MM.1S (cell line): ENCODE measurements around the gene BIRC5.
"Not testable (repeated sequence)": the region's sequence is repeated elsewhere in the genome, so short reads cannot be mapped to it uniquely, and the experiment has no call there.

ENCODE experiments used
- DNase-seq: peaks from one replicate; pipeline ENCODE4 v3.0.0-alpha.2; 2015
- H2AFZ ChIP-seq: fragments of 300-600 bp; sonication (generic); 2 replicates; pipeline ENCODE4 v1.6.0; 2016; ENCODE audit warnings: antibody characterized with exemption, low read length
- H3F3A ChIP-seq: fragments of 300-600 bp; sonication (generic); 2 replicates; pipeline ENCODE4 v1.6.1; 2016; ENCODE audit warnings: mild to moderate bottlenecking, antibody characterized with exemption, low read length, moderate library complexity, mixed read lengths; ENCODE audit not compliant: insufficient read depth
- H3K27ac ChIP-seq: fragments of 300-600 bp; sonication (generic); 2 replicates; pipeline ENCODE4 v1.5.1; 2016; ENCODE audit warnings: mild to moderate bottlenecking, low read length
- H3K27me3 ChIP-seq: fragments of 300-600 bp; sonication (generic); replicated peaks from 2 replicates; pipeline ENCODE4 v1.6.0; 2016; ENCODE audit warnings: low read length; ENCODE audit not compliant: insufficient read depth
- H3K36me3 ChIP-seq: fragments of 300-600 bp; sonication (generic); replicated peaks from 2 replicates; pipeline ENCODE4 v1.6.1; 2016; ENCODE audit warnings: mild to moderate bottlenecking, low read length, mixed read lengths; ENCODE audit not compliant: insufficient read depth
- H3K4me1 ChIP-seq: fragments of 300-600 bp; sonication (generic); 2 replicates; pipeline ENCODE4 v1.6.1; 2016; ENCODE audit warnings: low read length, mixed read lengths
- H3K4me2 ChIP-seq: fragments of 300-600 bp; sonication (generic); 2 replicates; pipeline ENCODE4 v1.6.0; 2016; ENCODE audit warnings: low read depth, low read length
- H3K4me3 ChIP-seq: fragments of 300-600 bp; sonication (generic); 2 replicates; pipeline ENCODE4 v1.5.1; 2016; ENCODE audit warnings: low read length, mixed read lengths
- H3K79me2 ChIP-seq: fragments of 300-600 bp; sonication (generic); 2 replicates; pipeline ENCODE4 v1.6.1; 2016; ENCODE audit warnings: mixed run types, low read length, mixed read lengths
- H3K9ac ChIP-seq: fragments of 300-600 bp; sonication (generic); 2 replicates; pipeline ENCODE4 v1.6.1; 2016; ENCODE audit warnings: low read length, mixed read lengths
- H3K9me2 ChIP-seq: fragments of 300-600 bp; sonication (generic); replicated peaks from 2 replicates; pipeline ENCODE4 v1.6.1; 2016; ENCODE audit warnings: mild to moderate bottlenecking, low read length, mixed read lengths; ENCODE audit not compliant: insufficient read depth
- H3K9me3 ChIP-seq: fragments of 300-600 bp; sonication (generic); replicated peaks from 2 replicates; pipeline ENCODE4 v1.6.1; 2016; ENCODE audit warnings: mild to moderate bottlenecking, low read length, mixed read lengths; ENCODE audit not compliant: insufficient read depth
- H4K20me1 ChIP-seq: fragments of 300-600 bp; sonication (generic); 2 replicates; pipeline ENCODE4 v1.6.1; 2016; ENCODE audit warnings: mild to moderate bottlenecking, low read length, moderate library complexity, mixed read lengths; ENCODE audit not compliant: insufficient read depth
- CTCF ChIP-seq: fragments of 300-600 bp; sonication (generic); IDR thresholded peaks from 2 replicates; pipeline ENCODE4 v1.5.1; 2016; ENCODE audit warnings: antibody characterized with exemption, low read length, mixed read lengths
- EZH2 ChIP-seq: fragments of 300-600 bp; sonication (generic); optimal IDR thresholded peaks from 2 replicates; pipeline ENCODE3; 2017; ENCODE audit warnings: low read depth, mild to moderate bottlenecking, antibody characterized with exemption, low read length, mixed read lengths
- EZH2phosphoT487 ChIP-seq: fragments of 300-600 bp; sonication (generic); IDR thresholded peaks from 2 replicates; pipeline ENCODE4 v1.6.1; 2018; ENCODE audit warnings: antibody characterized with exemption, low read length

The BIRC5 gene

GRCh38 chr17:78251773-78252103 lies 37.7 kb downstream of the BIRC5 start:
- no peaks in the 10 kb centered on the region for H3K79me2 ChIP-seq
- peaks cover 29% of the 10 kb centered on the region for H3F3A ChIP-seq
- TF ChIP-seq EZH2phosphoT487 (no peak), CTCF (no peak), EZH2 (no peak)
- peaks cover 29% of the 10 kb centered on the region for H3K4me1 ChIP-seq
- peak overlapping the region; percentile 29 for H2AFZ ChIP-seq
- H3K4me2 ChIP-seq: peak overlapping the region; percentile 76
- no peaks in the 10 kb centered on the region for H3K27me3 ChIP-seq
- H3K9me2 ChIP-seq: no peaks in the 10 kb centered on the region
- no peak for DNase-seq
- H3K27ac ChIP-seq: peak overlapping the region; percentile 91
- H3K9me3 ChIP-seq: no peaks in the 10 kb centered on the region
- H4K20me1 ChIP-seq: no peaks in the 10 kb centered on the region
- no peaks in the 10 kb centered on the region for H3K36me3 ChIP-seq
- H3K4me3 ChIP-seq: peak overlapping the region; percentile 45; the same call in 1 of the 2 replicates
- H3K9ac ChIP-seq: peak overlapping the region; percentile 63

GRCh38 chr17:78252111-78252634 lies 38.1 kb downstream of the BIRC5 start:
- H3K4me2 ChIP-seq: peak overlapping the region; percentile 76

GRCh38 chr17:78252701-78253635 lies 38.9 kb downstream of the BIRC5 start:
- DNase-seq: peak; percentile 66
- Histone ChIP-seq H3K4me3 (peak overlapping the region; percentile 45), H4K20me1 (no peaks in the 10 kb centered on the region), H3F3A (peaks cover 34% of the 10 kb centered on the region), H3K79me2 (no peaks in the 10 kb centered on the region), H3K9me3 (no peaks in the 10 kb centered on the region), H3K27ac (peak overlapping the region; percentile 91), H3K4me1 (peaks cover 40% of the 10 kb centered on the region), H2AFZ (peak overlapping the region; percentile 29), H3K27me3 (no peaks in the 10 kb centered on the region), H3K9me2 (no peaks in the 10 kb centered on the region), H3K4me2 (peak overlapping the region; percentile 76), H3K9ac (peak overlapping the region; percentile 63), H3K36me3 (no peaks in the 10 kb centered on the region)
- TF ChIP-seq CTCF (no peak), EZH2phosphoT487 (no peak), EZH2 (no peak)

More at GRCh38 chr17:78252111-78252634, 38.1 kb downstream of the BIRC5 start:
- Histone ChIP-seq H3K27ac (peak overlapping the region; percentile 91), H4K20me1 (no peaks in the 10 kb centered on the region), H2AFZ (peak overlapping the region; percentile 29), H3K4me1 (peaks cover 32% of the 10 kb centered on the region), H3K36me3 (no peaks in the 10 kb centered on the region), H3K9me3 (no peaks in the 10 kb centered on the region), H3K4me3 (peak overlapping the region; percentile 45; the same call in 1 of the 2 replicates), H3K9me2 (no peaks in the 10 kb centered on the region), H3K9ac (peak overlapping the region; percentile 63), H3F3A (peaks cover 29% of the 10 kb centered on the region), H3K27me3 (no peaks in the 10 kb centered on the region), H3K79me2 (no peaks in the 10 kb centered on the region)
- no peak for TF ChIP-seq CTCF
- no peak for TF ChIP-seq EZH2phosphoT487
- no peak for TF ChIP-seq EZH2
- DNase-seq: peak; percentile 95

- not testable (repeated sequence) for H3K27me3 ChIP-seq, H3K9me2 ChIP-seq, H3K79me2 ChIP-seq, H3K9me3 ChIP-seq, H3K36me3 ChIP-seq, H4K20me1 ChIP-seq, DNase-seq
- Histone ChIP-seq H3K4me3 (peak overlapping the region; percentile 97), H3K4me2 (peak overlapping the region; percentile 96; the same call in 1 of the 2 replicates), H3K27ac (peak overlapping the region; percentile 91; the same call in 1 of the 2 replicates), H3F3A (peaks cover 39% of the 10 kb centered on the region), H3K4me1 (peaks cover 46% of the 10 kb centered on the region), H2AFZ (peak overlapping the region; percentile 97; the same call in 1 of the 2 replicates), H3K9ac (peak overlapping the region; percentile 99)
Measured at GRCh38 chr17:78253636-78253945, 39.5 kb downstream of the BIRC5 start.
